Uterus (tissue), 4 donors: ENCODE data around the gene RAP1B. TPM values are rescaled to one million over a fixed set of nuclear protein-coding genes. Genes with fewer than 3 reads are reported as not detected.
"Not testable (repeated sequence)": the region's sequence is repeated elsewhere in the genome, so short reads cannot be mapped to it uniquely, and the experiment has no call there.

Source experiments
- DNase-seq, 2 donors: peaks; one replicate each; pipeline ENCODE4 v3.0.0-alpha.2; 2019 to 2020
- H3K27ac ChIP-seq, 2 donors: fragments of 200-600 bp; sonication (generic); 1 replicate in 1 of 2; 2 replicates in 1 of 2; pipeline ENCODE4 v1.5.1; 2016 to 2018
- H3K27me3 ChIP-seq, 2 donors: fragments of 200-600 bp; sonication (generic); one replicate each; pipeline ENCODE4 v1.5.1; 2018 to 2019; ENCODE audit warnings: control low read depth in 1 of 2
- H3K36me3 ChIP-seq, 2 donors: fragments of 200-600 bp; sonication (generic); one replicate each; pipeline ENCODE4 v1.5.1; 2019; ENCODE audit warnings: control low read depth in 1 of 2
- H3K4me1 ChIP-seq, 2 donors: fragments of 200-600 bp; sonication (generic); one replicate each; pipeline ENCODE4 v1.5.1; 2018 to 2019; ENCODE audit warnings: control low read depth in 1 of 2
- H3K4me3 ChIP-seq, 2 donors: fragments of 200-600 bp; sonication (generic); 1 replicate in 1 of 2; 2 replicates in 1 of 2; pipeline ENCODE4 v1.5.1; 2018 to 2019; ENCODE audit warnings: mild to moderate bottlenecking in 1 of 2
- H3K9me3 ChIP-seq, 2 donors: fragments of 200-600 bp; sonication (generic); one replicate each; pipeline ENCODE4 v1.5.1; 2019; ENCODE audit warnings: control low read depth in 1 of 2
- POLR2A ChIP-seq, 2 donors: fragments of 450-650 bp; IDR thresholded peaks; one replicate each; pipeline ENCODE4 v1.6.1; 2016; ENCODE audit warnings: antibody characterized with exemption in 2 of 2, mild to moderate bottlenecking in 1 of 2, moderate library complexity in 1 of 2
- intact Hi-C: fragments of 100-400 bp; cut with DNase I; formaldehyde crosslinking; loops from one replicate; pipeline ENCODE4 v1.15.1; 2023; ENCODE audit warnings: low total_unique reads
- total RNA-seq, 4 donors: library from RNA; depleted of rRNA in 3 of 4; stranded (reverse); fragments of >200 nt in 3 of 4; gene quantifications; one replicate each; pipeline versions ENCODE4 v1.1.0 to v1.2.4, GENCODE V29; 2014 to 2023
- TF ChIP-seq, protein P1 (sequence below), 4 experiments: fragments of 200-600 bp in 2 of 4; fragments of 450-650 bp in 2 of 4; sonication (generic) in 2 of 4; IDR thresholded peaks; one replicate each; pipeline ENCODE4 v1.5.1; 2016 to 2019; ENCODE audit warnings: antibody characterized with exemption in 4 of 4, mild to moderate bottlenecking in 2 of 4, moderate library complexity in 1 of 4
- donor health status: DM: yes; HTN: yes; CAD: no.

The RAP1B gene
- total RNA-seq, 4 donors from 2014 or later, result 166 to 257 (median 214) TPM

DNA sequence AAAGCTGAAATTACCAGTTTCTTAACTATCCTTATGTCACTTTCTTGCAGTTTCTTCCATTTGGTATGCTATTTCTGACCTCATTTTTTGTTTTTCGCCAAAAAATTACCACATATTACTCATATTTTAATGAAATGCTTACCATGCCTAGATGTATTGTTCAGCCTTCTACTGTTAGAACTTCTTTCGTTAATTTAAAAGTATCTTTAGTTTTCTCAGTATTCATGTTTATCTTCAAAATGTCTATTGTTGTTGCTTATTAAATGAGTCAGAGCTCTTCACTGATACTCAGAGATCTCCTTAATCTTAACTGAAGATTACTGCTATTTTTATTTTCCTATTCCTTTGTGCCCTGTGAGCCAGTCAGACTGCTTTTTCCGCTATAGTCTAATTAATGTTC is 20.5 kb downstream of the RAP1B start:
- TF ChIP-seq, protein P1, sequence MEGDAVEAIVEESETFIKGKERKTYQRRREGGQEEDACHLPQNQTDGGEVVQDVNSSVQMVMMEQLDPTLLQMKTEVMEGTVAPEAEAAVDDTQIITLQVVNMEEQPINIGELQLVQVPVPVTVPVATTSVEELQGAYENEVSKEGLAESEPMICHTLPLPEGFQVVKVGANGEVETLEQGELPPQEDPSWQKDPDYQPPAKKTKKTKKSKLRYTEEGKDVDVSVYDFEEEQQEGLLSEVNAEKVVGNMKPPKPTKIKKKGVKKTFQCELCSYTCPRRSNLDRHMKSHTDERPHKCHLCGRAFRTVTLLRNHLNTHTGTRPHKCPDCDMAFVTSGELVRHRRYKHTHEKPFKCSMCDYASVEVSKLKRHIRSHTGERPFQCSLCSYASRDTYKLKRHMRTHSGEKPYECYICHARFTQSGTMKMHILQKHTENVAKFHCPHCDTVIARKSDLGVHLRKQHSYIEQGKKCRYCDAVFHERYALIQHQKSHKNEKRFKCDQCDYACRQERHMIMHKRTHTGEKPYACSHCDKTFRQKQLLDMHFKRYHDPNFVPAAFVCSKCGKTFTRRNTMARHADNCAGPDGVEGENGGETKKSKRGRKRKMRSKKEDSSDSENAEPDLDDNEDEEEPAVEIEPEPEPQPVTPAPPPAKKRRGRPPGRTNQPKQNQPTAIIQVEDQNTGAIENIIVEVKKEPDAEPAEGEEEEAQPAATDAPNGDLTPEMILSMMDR (IDR thresholded peaks at IDR 0.05), result no peak
- Histone ChIP-seq H3K4me3 (no peak overlapping the region), H3K27me3 (no peaks in the 10 kb centered on the region), H3K9me3 (peaks cover 0 to 8% of the 10 kb centered on the region in 2 donors), H3K27ac (no peak overlapping the region), H3K4me1 (no peaks in the 10 kb centered on the region), H3K36me3 (no peaks in the 10 kb centered on the region)
- DNase-seq, result no peak
- intact Hi-C loops, result no loop called here

DNA sequence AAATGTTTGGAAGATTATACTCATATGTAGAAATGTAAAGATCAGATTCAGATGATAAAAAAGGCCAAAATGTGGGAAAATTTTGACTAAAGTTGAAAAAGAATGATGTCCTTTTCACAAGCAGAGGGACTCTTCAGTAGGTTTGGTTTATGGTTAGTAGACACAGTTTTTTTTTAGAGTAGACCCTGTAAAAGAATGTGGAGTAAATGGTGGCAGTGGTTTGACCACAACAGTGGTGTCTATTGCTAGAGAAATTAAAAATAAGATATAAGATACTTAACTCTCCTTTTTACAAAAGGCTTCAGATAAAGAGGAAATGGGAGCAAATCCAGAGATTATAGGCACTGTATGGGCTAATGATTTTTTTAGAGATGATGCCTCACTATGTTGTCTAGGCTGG is 21.8 kb downstream of the RAP1B start:
- no peak for DNase-seq
- H3K27ac ChIP-seq, result no peak overlapping the region
- H3K9me3 ChIP-seq, result peaks cover 0 to 8% of the 10 kb centered on the region in 2 donors
- intact Hi-C loops, result no loop called here
- no peaks in the 10 kb centered on the region for H3K4me1 ChIP-seq
- no peaks in the 10 kb centered on the region for H3K36me3 ChIP-seq
- H3K27me3 ChIP-seq, result no peaks in the 10 kb centered on the region
- no peak overlapping the region for H3K4me3 ChIP-seq
- TF ChIP-seq, protein P1 (IDR thresholded peaks at IDR 0.05), result no peak
- TF ChIP-seq POLR2A (IDR thresholded peaks at IDR 0.05), result no peak

DNA sequence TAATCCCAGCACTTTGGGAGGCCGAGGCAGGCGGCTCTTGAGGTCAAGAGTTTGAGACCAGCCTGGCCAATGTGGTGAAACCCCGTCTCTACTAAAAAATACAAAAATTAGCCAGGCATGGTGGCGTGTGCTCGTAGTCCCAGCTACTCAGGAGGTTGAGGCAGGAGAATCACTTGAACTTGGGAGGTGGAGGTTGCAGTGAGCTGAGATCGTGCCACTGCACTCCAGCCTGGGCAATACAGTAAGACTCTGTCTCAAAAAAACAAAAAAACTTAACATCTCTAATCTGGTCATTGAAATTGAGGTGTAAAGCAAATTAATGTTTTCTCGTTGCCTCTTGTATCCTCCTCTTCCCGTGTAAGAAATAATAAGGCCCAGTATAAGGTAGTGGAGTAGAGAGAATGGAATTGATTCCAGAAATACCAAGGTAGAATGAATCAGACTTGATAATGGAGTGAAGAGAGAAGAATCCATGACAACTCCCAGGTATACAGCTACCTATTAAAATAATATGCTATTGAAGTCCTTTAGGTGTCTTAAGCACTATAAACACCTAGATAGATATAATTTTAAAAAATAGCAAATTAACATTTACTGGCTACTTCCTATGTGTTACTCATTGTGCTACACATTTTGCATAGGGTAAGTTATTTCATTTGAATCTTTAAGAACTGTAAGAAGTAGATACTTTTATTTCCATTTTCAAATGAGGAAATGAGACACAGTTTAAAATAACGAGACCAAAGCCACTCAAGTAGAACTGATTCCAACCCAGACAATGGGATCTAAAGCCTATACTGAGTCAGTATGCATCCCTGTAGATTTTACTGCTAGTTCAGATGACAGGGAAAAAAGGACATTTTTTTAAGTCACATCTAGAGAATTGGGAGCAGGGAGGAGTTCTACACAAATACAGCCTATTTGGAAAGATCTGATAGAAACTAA is 23.2 kb downstream of the RAP1B start:
- Histone ChIP-seq H3K4me3 (no peak overlapping the region), H3K4me1 (no peaks in the 10 kb centered on the region), H3K27me3 (no peaks in the 10 kb centered on the region), H3K27ac (no peak overlapping the region), H3K36me3 (no peaks in the 10 kb centered on the region), H3K9me3 (no peaks in the 10 kb centered on the region)
- no peak for TF ChIP-seq POLR2A (IDR thresholded peaks at IDR 0.05)
- TF ChIP-seq, protein P1 (IDR thresholded peaks at IDR 0.05), result no peak
- intact Hi-C loops, result no loop called here
- DNase-seq, result no peak

DNA sequence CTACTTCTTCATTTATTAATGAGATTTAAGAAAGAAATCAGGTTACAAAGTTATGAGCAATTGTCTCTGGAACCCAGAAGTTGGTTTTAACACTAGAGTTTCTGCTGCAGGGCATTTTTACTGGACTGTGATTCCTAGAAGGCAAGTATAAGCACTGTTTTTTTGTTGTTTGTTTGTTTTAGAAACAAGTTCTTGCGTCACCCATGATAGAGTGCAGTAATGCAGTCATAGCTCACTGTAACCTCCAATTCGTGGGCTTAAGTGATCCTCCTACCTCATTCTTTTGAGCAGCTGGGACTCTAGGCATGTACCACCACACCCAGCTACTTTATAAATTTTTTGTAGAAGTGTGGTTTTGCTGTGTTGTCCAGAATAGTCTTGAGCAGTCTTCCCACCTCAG is 25.6 kb downstream of the RAP1B start:
- intact Hi-C loops, result no loop called here
- peaks cover 0 to 5% of the 10 kb centered on the region in 2 donors for H3K4me1 ChIP-seq
- no peak overlapping the region for H3K27ac ChIP-seq
- H3K4me3 ChIP-seq, result no peak overlapping the region
- TF ChIP-seq, protein P1 (IDR thresholded peaks at IDR 0.05), result no peak
- TF ChIP-seq POLR2A (IDR thresholded peaks at IDR 0.05), result no peak
- no peaks in the 10 kb centered on the region for H3K9me3 ChIP-seq
- DNase-seq, result no peak
- H3K27me3 ChIP-seq, result no peaks in the 10 kb centered on the region
- no peaks in the 10 kb centered on the region for H3K36me3 ChIP-seq

DNA sequence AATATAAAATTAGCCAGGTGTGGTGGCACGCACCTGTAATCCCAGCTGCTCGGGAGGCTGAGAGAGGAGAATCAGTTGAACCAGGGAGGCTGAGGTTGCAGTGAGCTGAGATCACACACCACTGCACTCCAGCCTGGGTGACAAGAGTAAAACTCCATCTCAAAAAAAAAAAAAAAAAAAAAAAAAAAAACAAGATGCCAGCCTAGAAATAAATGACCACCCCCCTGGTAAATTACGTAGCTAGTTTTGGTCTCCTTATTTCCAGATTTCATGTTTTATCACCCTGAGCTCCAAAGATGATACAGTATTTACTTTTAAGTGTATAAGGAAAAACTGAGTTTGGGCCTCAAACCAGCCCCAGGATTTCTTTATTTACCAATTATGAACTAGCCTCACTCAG is 26.7 kb downstream of the RAP1B start:
- H3K27ac ChIP-seq, intact Hi-C loops, H3K36me3 ChIP-seq, H3K9me3 ChIP-seq, H3K4me1 ChIP-seq, H3K4me3 ChIP-seq, H3K27me3 ChIP-seq, DNase-seq: not testable (repeated sequence)
